NCI-H187 (cell line): ENCODE data around the gene ENC1.

Experiments
- DNase-seq, 2 experiments: peaks; one replicate each; lab custom pipeline; 2025; lab: John Stamatoyannopoulos, UW

The ENC1 gene

GRCh38 chr5:74631081-74631953, 9.2 kb downstream of the ENC1 start:
- DNase-seq = no peak

- no peak for DNase-seq
Observed at GRCh38 chr5:74630453-74631066, 10.0 kb downstream of the ENC1 start.

- no peak for DNase-seq
Observed at GRCh38 chr5:74629326-74629725, 11.2 kb downstream of the ENC1 start.

- no peak for DNase-seq
Observed at GRCh38 chr5:74628359-74628758, 12.2 kb downstream of the ENC1 start.

GRCh38 chr5:74627646-74628279, 12.8 kb downstream of the ENC1 start:
- DNase-seq = no peak

GRCh38 chr5:74626386-74627222, 13.9 kb downstream of the ENC1 start:
- no peak for DNase-seq

- no peak for DNase-seq
Observed at GRCh38 chr5:74625742-74626241, 14.7 kb downstream of the ENC1 start.

GRCh38 chr5:74624931-74625505, 15.5 kb downstream of the ENC1 start:
- DNase-seq = no peak

- DNase-seq = no peak
Observed at GRCh38 chr5:74624501-74624900, 16.0 kb downstream of the ENC1 start.

GRCh38 chr5:74623748-74624408, 16.6 kb downstream of the ENC1 start:
- DNase-seq = no peak

GRCh38 chr5:74623006-74623611, 17.4 kb downstream of the ENC1 start:
- no peak for DNase-seq

GRCh38 chr5:74622122-74622521, 18.4 kb downstream of the ENC1 start:
- DNase-seq = no peak

- no peak for DNase-seq
Observed at GRCh38 chr5:74621492-74621891, 19.0 kb downstream of the ENC1 start.

- no peak for DNase-seq
Observed at GRCh38 chr5:74619308-74619707, 21.2 kb downstream of the ENC1 start.

GRCh38 chr5:74618106-74618505, 22.4 kb downstream of the ENC1 start:
- DNase-seq = no peak

GRCh38 chr5:74617202-74617601, 23.3 kb downstream of the ENC1 start:
- no peak for DNase-seq

- DNase-seq = no peak
Observed at GRCh38 chr5:74616236-74617146, 24.0 kb downstream of the ENC1 start.

- no peak for DNase-seq
Observed at GRCh38 chr5:74613283-74613682, 27.2 kb downstream of the ENC1 start.

GRCh38 chr5:74612045-74612444, 28.5 kb downstream of the ENC1 start:
- DNase-seq = no peak
